ENCODE results near the gene HEBP1.

DNA sequence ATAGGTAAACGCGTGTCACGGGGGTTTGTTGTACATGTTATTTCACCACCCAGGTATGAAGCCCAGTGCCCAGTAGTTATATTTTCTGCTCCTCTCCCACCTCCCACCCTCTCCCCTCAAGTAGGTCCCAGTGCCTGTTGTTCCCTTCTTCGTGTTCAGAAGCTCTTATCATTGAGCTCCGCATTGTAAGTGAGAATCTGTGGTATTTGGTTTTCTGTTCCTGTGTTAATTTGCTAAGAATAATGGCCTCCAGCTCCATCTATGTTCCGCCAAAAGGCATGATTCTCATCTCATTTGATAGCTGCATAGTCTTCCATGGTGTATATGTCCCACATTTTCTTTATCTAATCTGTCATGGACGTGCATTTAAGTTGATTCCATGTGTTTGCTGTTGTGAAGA is 41.2 kb downstream of the HEBP1 start:
- no peak for TF ChIP-seq FOXM1 (IDR thresholded peaks at IDR 0.05; ENCODE audit: borderline replicate concordance)
- TF ChIP-seq NFRKB (IDR thresholded peaks at IDR 0.05) = no peak
- no peak for TF ChIP-seq PKNOX1 (IDR thresholded peaks at IDR 0.05)
- TF ChIP-seq FOXK2 (IDR thresholded peaks at IDR 0.05) = no peak
- no peak for TF ChIP-seq SP1 (IDR thresholded peaks at IDR 0.05)
- TF ChIP-seq SUZ12 (IDR thresholded peaks at IDR 0.05) = no peak
- TF ChIP-seq ZNF384 (IDR thresholded peaks at IDR 0.05) = no peak
- no peak for TF ChIP-seq FOXA1 (IDR thresholded peaks at IDR 0.05)
- TF ChIP-seq BHLHE40 (IDR thresholded peaks at IDR 0.05; ENCODE audit: borderline replicate concordance) = no peak
- TF ChIP-seq TARDBP (IDR thresholded peaks at IDR 0.05) = no peak
- no peak for TF ChIP-seq ELF4 (IDR thresholded peaks at IDR 0.05)
- no peak for TF ChIP-seq ARNT (IDR thresholded peaks at IDR 0.05)
- TF ChIP-seq L3MBTL2 (conservative IDR thresholded peaks at IDR 0.05) = no peak
- TF ChIP-seq HDGF (IDR thresholded peaks at IDR 0.05; ENCODE audit: borderline replicate concordance) = no peak
